Cardiac muscle cell (in vitro differentiated cells and primary cell): Measurements from ENCODE around the gene ORC3. TPM values are rescaled to one million over a fixed set of nuclear protein-coding genes. Genes with fewer than 3 reads are reported as not detected.

Experiments used
- DNase-seq, 2 donors: peaks; one replicate each; pipeline versions ENCODE4 v3.0.0 to v3.0.0-alpha.2; 2010 to 2017; ENCODE audit warnings: low read depth in 1 of 2, low spot score in 1 of 2
- H3K27ac ChIP-seq: fragments of 200-600 bp; sonication (generic); 2 replicates; pipeline ENCODE4 v1.5.1; 2016
- H3K27me3 ChIP-seq: fragments of 200-600 bp; sonication (generic); 2 replicates; pipeline ENCODE4 v1.6.0; 2016; ENCODE audit warnings: control low read depth
- H3K36me3 ChIP-seq: fragments of 200-600 bp; sonication (generic); 2 replicates; pipeline ENCODE4 v1.5.1; 2016; ENCODE audit warnings: control low read depth
- H3K4me1 ChIP-seq: fragments of 200-600 bp; sonication (generic); 2 replicates; pipeline ENCODE4 v1.8.1; 2017; ENCODE audit warnings: low read depth, mild to moderate bottlenecking, mixed run types
- H3K4me3 ChIP-seq: fragments of 200-600 bp; sonication (generic); 2 replicates; pipeline ENCODE4 v1.5.1; 2016; ENCODE audit warnings: mild to moderate bottlenecking
- H3K9me3 ChIP-seq: fragments of 200-600 bp; sonication (generic); 2 replicates; pipeline ENCODE4 v1.5.1; 2017; ENCODE audit warnings: low read depth, mild to moderate bottlenecking, control low read depth
- polyA plus RNA-seq: library from polyadenylated mRNA; unstranded; fragments of >200 nt; fragmentation: Nextera tagmentation; extraction: Ambion mirVana; gene quantifications from 2 replicates; pipeline ENCODE4 v1.2.1, GENCODE V29; 2016
- total RNA-seq: library from RNA; depleted of rRNA; stranded (reverse); fragments of >200 nt; gene quantifications from 2 replicates; pipeline ENCODE4 v1.2.3, GENCODE V29; 2016
- TF ChIP-seq, protein P1 (sequence below): IDR thresholded peaks from 2 replicates; pipeline ENCODE4 v1.5.1; 2012; ENCODE audit warnings: low read depth, mild to moderate bottlenecking, low read length

Gene ORC3
- total and polyA plus RNA-seq, 2 experiments from 2014 or later = 21.5 to 40.8 TPM

DNA sequence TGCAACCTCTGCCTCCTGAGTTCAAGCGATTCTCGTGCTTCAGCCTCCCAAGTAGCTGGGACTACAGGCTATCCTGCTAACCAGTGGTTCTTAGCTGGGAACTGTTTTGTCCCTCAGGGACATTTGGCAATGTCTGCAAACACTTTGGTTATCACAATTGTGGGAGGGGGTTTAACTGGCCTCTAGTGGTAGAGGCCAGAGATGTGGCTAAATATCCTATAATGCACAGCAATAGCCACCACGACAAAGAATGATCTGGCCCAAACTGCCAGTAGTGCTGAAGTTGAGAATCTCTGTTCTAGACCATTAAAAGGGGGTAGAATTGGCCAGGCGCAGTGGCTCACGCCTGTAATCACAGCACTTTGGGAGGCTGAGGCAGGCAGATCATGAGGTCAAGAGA is 83.3 kb downstream of the ORC3 start:
- Histone ChIP-seq H3K9me3 (no peaks in the 10 kb centered on the region), H3K4me3 (no peak overlapping the region), H3K27ac (no peak overlapping the region), H3K4me1 (peaks cover 11% of the 10 kb centered on the region), H3K27me3 (no peaks in the 10 kb centered on the region), H3K36me3 (peaks cover 22% of the 10 kb centered on the region)
- TF ChIP-seq, protein P1, sequence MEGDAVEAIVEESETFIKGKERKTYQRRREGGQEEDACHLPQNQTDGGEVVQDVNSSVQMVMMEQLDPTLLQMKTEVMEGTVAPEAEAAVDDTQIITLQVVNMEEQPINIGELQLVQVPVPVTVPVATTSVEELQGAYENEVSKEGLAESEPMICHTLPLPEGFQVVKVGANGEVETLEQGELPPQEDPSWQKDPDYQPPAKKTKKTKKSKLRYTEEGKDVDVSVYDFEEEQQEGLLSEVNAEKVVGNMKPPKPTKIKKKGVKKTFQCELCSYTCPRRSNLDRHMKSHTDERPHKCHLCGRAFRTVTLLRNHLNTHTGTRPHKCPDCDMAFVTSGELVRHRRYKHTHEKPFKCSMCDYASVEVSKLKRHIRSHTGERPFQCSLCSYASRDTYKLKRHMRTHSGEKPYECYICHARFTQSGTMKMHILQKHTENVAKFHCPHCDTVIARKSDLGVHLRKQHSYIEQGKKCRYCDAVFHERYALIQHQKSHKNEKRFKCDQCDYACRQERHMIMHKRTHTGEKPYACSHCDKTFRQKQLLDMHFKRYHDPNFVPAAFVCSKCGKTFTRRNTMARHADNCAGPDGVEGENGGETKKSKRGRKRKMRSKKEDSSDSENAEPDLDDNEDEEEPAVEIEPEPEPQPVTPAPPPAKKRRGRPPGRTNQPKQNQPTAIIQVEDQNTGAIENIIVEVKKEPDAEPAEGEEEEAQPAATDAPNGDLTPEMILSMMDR = no peak
- DNase-seq = no peak

GRCh38 chr6:87674290-87674689 is 84.4 kb downstream of the ORC3 start:
- H3K4me1 ChIP-seq = peaks cover 11% of the 10 kb centered on the region
- H3K27me3 ChIP-seq = no peaks in the 10 kb centered on the region
- H3K27ac ChIP-seq = no peak overlapping the region
- H3K9me3 ChIP-seq = no peaks in the 10 kb centered on the region
- DNase-seq = no peak
- H3K36me3 ChIP-seq = peaks cover 21% of the 10 kb centered on the region
- no peak overlapping the region for H3K4me3 ChIP-seq
- TF ChIP-seq, protein P1 = no peak

DNA sequence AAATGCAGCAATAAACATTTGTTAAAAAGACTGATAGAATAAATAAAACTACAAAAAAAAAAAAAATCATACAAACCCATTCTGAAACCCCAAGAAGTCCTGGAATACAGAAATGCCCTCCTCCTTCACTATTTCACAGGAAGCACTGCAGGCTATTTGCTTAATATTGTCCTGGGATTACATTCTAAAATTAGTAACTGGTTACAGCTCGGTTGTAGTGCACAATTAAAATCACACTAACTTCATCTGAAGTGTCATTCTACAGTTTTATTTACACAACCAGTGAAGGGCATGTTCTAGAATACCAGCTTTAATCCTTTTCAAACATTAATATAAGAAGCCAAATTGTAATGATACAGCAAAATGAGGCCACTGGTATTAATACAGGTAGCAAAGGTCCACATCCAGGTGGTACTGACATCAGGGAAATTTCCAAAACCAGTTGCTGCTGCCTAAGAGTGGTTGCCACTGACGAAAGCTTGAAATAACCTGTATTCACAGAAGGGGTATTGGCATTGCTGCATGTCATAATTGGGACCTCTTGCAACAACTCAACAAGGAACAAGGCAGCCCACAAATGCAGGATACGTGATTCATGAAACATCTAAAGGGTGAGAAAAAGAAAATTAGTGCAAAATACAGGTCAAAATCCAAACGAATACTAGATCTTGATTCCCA is 85.2 kb downstream of the ORC3 start:
- no peaks in the 10 kb centered on the region for H3K27me3 ChIP-seq
- DNase-seq = no peak
- peaks cover 11% of the 10 kb centered on the region for H3K4me1 ChIP-seq
- H3K36me3 ChIP-seq = peaks cover 21% of the 10 kb centered on the region
- TF ChIP-seq, protein P1 = no peak
- H3K4me3 ChIP-seq = no peak overlapping the region
- peak overlapping the region; percentile 60 for H3K27ac ChIP-seq
- H3K9me3 ChIP-seq = no peaks in the 10 kb centered on the region

- Histone ChIP-seq H3K9me3 (no peaks in the 10 kb centered on the region), H3K27me3 (no peaks in the 10 kb centered on the region), H3K4me1 (no peaks in the 10 kb centered on the region), H3K4me3 (no peak overlapping the region), H3K27ac (no peak overlapping the region), H3K36me3 (peaks cover 7% of the 10 kb centered on the region)
- DNase-seq = no peak
- TF ChIP-seq, protein P1 = no peak
Observed at GRCh38 chr6:87682310-87682709, 92.4 kb downstream of the ORC3 start.

DNA sequence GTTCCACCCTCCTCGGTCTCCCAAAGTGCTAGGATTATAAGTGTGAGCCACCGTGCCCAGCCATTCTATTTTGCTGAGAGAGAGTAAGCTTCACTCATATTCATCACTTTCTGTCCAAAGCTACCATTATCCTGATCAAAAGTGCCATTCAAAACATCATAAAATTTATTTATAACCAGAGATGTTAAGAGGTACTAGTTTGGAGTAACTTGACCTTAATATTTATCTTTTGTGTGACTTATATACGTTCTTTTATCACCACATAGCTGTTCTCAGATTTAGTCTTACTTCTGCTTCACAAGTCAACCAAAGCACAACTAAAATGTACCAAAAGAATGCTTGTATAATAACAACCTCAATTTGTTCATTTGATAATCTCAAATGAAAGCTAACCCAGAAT is 94.0 kb downstream of the ORC3 start:
- Histone ChIP-seq H3K36me3 (no peaks in the 10 kb centered on the region), H3K27me3 (no peaks in the 10 kb centered on the region), H3K27ac (no peak overlapping the region), H3K4me3 (no peak overlapping the region), H3K9me3 (no peaks in the 10 kb centered on the region), H3K4me1 (no peaks in the 10 kb centered on the region)
- TF ChIP-seq, protein P1 = no peak
- DNase-seq = no peak
